Mesenchymal stem cell (in vitro differentiated cells and primary cell): ENCODE results near the gene DNAJC22.

Experiments used
- DNase-seq: peaks from one replicate; pipeline ENCODE4 v3.0.0-alpha.2; 2013
- H2AFZ ChIP-seq: one replicate; pipeline ENCODE4 v1.6.1; 2013; ENCODE audit warnings: low read depth, mild to moderate bottlenecking, control low read depth, inconsistent platforms, low read length, moderate library complexity
- H2AK5ac ChIP-seq: 2 replicates; pipeline ENCODE4 v1.6.1; 2013; ENCODE audit warnings: low read length, moderate library complexity, mild to moderate bottlenecking, inconsistent platforms; ENCODE audit not compliant: severe bottlenecking
- H2BK120ac ChIP-seq: one replicate; pipeline ENCODE4 v1.6.1; 2013; ENCODE audit warnings: low read depth, mild to moderate bottlenecking, inconsistent platforms, low read length, moderate library complexity
- H2BK12ac ChIP-seq, 2 experiments: one replicate each; pipeline ENCODE4 v1.6.1; 2013; ENCODE audit warnings: inconsistent platforms in 2 of 2, low read length in 2 of 2, mild to moderate bottlenecking in 2 of 2, moderate library complexity in 2 of 2, control low read depth in 1 of 2
- H2BK15ac ChIP-seq: one replicate; pipeline ENCODE4 v1.6.1; 2013; ENCODE audit warnings: mild to moderate bottlenecking, low read depth, inconsistent platforms; ENCODE audit not compliant: poor library complexity, severe bottlenecking
- H2BK5ac ChIP-seq: 2 replicates; pipeline ENCODE4 v1.6.1; 2013; ENCODE audit warnings: low read depth, mild to moderate bottlenecking, low read length, control low read depth, inconsistent platforms; ENCODE audit not compliant: poor library complexity, severe bottlenecking
- H3K14ac ChIP-seq, 2 experiments: one replicate each; pipeline ENCODE4 v1.6.1; 2013; ENCODE audit warnings: inconsistent platforms in 2 of 2, low read length in 2 of 2, control low read depth in 1 of 2, mild to moderate bottlenecking in 1 of 2, moderate library complexity in 1 of 2
- H3K18ac ChIP-seq, 2 experiments: one replicate each; pipeline ENCODE4 v1.6.1; 2013; ENCODE audit warnings: inconsistent platforms in 2 of 2, low read length in 2 of 2, control low read depth in 1 of 2, low read depth in 1 of 2, mild to moderate bottlenecking in 1 of 2
- H3K23ac ChIP-seq, 2 experiments: one replicate each; pipeline ENCODE4 v1.6.1; 2013; ENCODE audit warnings: inconsistent platforms in 2 of 2, low read length in 2 of 2, mild to moderate bottlenecking in 2 of 2, moderate library complexity in 2 of 2, control low read depth in 1 of 2
- H3K27ac ChIP-seq: 2 replicates; pipeline ENCODE4 v1.5.1; 2013; ENCODE audit warnings: mild to moderate bottlenecking, moderate library complexity, low read length, control low read depth, inconsistent platforms; ENCODE audit not compliant: poor library complexity, severe bottlenecking
- H3K27me3 ChIP-seq, 2 experiments: 2 replicates each; pipeline versions ENCODE4 v1.6.1 to v1.7.0; 2013; ENCODE audit warnings: low read length in 2 of 2, mild to moderate bottlenecking in 2 of 2, moderate library complexity in 2 of 2, control low read depth in 1 of 2, inconsistent platforms in 1 of 2; ENCODE audit not compliant: control insufficient read depth in 1 of 2, insufficient read depth in 1 of 2
- H3K36me3 ChIP-seq, 2 experiments: 2 replicates each; pipeline versions ENCODE4 v1.6.1 to v1.7.0; 2013; ENCODE audit warnings: low read length in 2 of 2, control low read depth in 1 of 2, inconsistent platforms in 1 of 2, low read depth in 1 of 2, mild to moderate bottlenecking in 1 of 2; ENCODE audit not compliant: insufficient read depth in 2 of 2, control insufficient read depth in 1 of 2
- H3K4ac ChIP-seq, 2 experiments: one replicate each; pipeline ENCODE4 v1.6.1; 2013; ENCODE audit warnings: inconsistent platforms in 2 of 2, low read length in 2 of 2, mild to moderate bottlenecking in 2 of 2, moderate library complexity in 2 of 2, control low read depth in 1 of 2, low read depth in 1 of 2
- H3K4me1 ChIP-seq: 2 replicates; pipeline ENCODE4 v1.6.1; 2013; ENCODE audit warnings: low read depth, low read length, control low read depth; ENCODE audit not compliant: control insufficient read depth, insufficient read depth
- H3K4me2 ChIP-seq: 2 replicates; pipeline ENCODE4 v1.6.1; 2013; ENCODE audit warnings: low read length, mild to moderate bottlenecking, inconsistent platforms; ENCODE audit not compliant: poor library complexity, severe bottlenecking
- H3K4me3 ChIP-seq, 2 experiments: 2 replicates each; pipeline versions ENCODE4 v1.5.1 to v1.7.0; 2013; ENCODE audit warnings: low read length in 2 of 2, mild to moderate bottlenecking in 2 of 2, control low read depth in 1 of 2, low read depth in 1 of 2; ENCODE audit not compliant: insufficient read depth in 1 of 2
- H3K79me1 ChIP-seq: replicated peaks from 2 replicates; pipeline ENCODE4 v1.6.1; 2013; ENCODE audit warnings: mild to moderate bottlenecking, control low read depth, low read length, inconsistent platforms; ENCODE audit not compliant: poor library complexity, severe bottlenecking
- H3K9ac ChIP-seq: 2 replicates; pipeline ENCODE4 v1.7.0; 2013; ENCODE audit warnings: mild to moderate bottlenecking, low read length, moderate library complexity
- H3K9me3 ChIP-seq: 2 replicates; pipeline ENCODE4 v1.7.0; 2013; ENCODE audit warnings: mild to moderate bottlenecking, low read length; ENCODE audit not compliant: control insufficient read depth
- H4K8ac ChIP-seq: one replicate; pipeline ENCODE4 v1.6.1; 2013; ENCODE audit warnings: inconsistent platforms, mild to moderate bottlenecking, low read length, moderate library complexity
- H4K91ac ChIP-seq: one replicate; pipeline ENCODE4 v1.6.1; 2013; ENCODE audit warnings: mild to moderate bottlenecking, low read length, inconsistent platforms
- WGBS: methylation state at CpG from one replicate; pipeline ENCODE4 v1.1.7; 2013; ENCODE audit warnings: mixed read lengths; 5-methylcytosine and 5-hydroxymethylcytosine counted together

The DNAJC22 gene

GRCh38 chr12:49389387-49389703 is 42.7 kb downstream of the DNAJC22 start:
- no peak overlapping the region for H3K9ac ChIP-seq
- H3K27me3 ChIP-seq = no peaks in the 10 kb centered on the region
- no peak overlapping the region for H2AFZ ChIP-seq
- no peak overlapping the region for H3K4ac ChIP-seq
- H3K4me1 ChIP-seq = no peaks in the 10 kb centered on the region
- H3K4me2 ChIP-seq = no peak overlapping the region
- peaks cover 4 to 5% of the 10 kb centered on the region in 2 experiments for H3K36me3 ChIP-seq
- no peak overlapping the region for H2BK120ac ChIP-seq
- H3K27ac ChIP-seq = no peak overlapping the region
- peak overlapping the region in 1 of 2 experiments; percentile 26 for H3K23ac ChIP-seq
- H3K4me3 ChIP-seq = no peak overlapping the region
- H3K79me1 ChIP-seq = peaks cover 16% of the 10 kb centered on the region
- 82% methylated on average over 13 of the region's 13 CpGs for WGBS
- no peak overlapping the region for H3K14ac ChIP-seq
- DNase-seq = no peak
- H2BK15ac ChIP-seq = no peak overlapping the region
- no peak overlapping the region for H2BK12ac ChIP-seq
- no peaks in the 10 kb centered on the region for H3K9me3 ChIP-seq
- H4K91ac ChIP-seq = no peak overlapping the region
- no peak overlapping the region for H2BK5ac ChIP-seq
- H3K18ac ChIP-seq = no peak overlapping the region
- no peak overlapping the region for H2AK5ac ChIP-seq
- H4K8ac ChIP-seq = no peak overlapping the region

- Histone ChIP-seq H3K4me3 (no peak overlapping the region), H3K4me1 (peaks cover 2% of the 10 kb centered on the region), H3K27me3 (no peaks in the 10 kb centered on the region), H2AFZ (no peak overlapping the region), H3K4me2 (no peak overlapping the region), H3K79me1 (peaks cover 11% of the 10 kb centered on the region), H2BK120ac (no peak overlapping the region), H2BK15ac (no peak overlapping the region), H3K27ac (no peak overlapping the region), H4K91ac (no peak overlapping the region), H3K23ac (no peak overlapping the region), H3K9me3 (no peaks in the 10 kb centered on the region), H3K9ac (no peak overlapping the region), H3K4ac (no peak overlapping the region), H4K8ac (no peak overlapping the region), H3K14ac (no peak overlapping the region), H2AK5ac (no peak overlapping the region), H3K36me3 (no peaks in the 10 kb centered on the region), H2BK5ac (no peak overlapping the region), H2BK12ac (no peak overlapping the region), H3K18ac (no peak overlapping the region)
- no peak for DNase-seq
- WGBS = 100% methylated on average over 1 of the region's 1 CpG
Measured at GRCh38 chr12:49397000-49397399, 50.3 kb downstream of the DNAJC22 start.

- H3K9ac ChIP-seq = no peak overlapping the region
- H3K4me3 ChIP-seq = no peak overlapping the region
- no peak overlapping the region for H2AK5ac ChIP-seq
- H3K9me3 ChIP-seq = no peaks in the 10 kb centered on the region
- H2BK12ac ChIP-seq = no peak overlapping the region
- no peak overlapping the region for H2BK5ac ChIP-seq
- no peak for DNase-seq
- H4K8ac ChIP-seq = no peak overlapping the region
- no peaks in the 10 kb centered on the region for H3K27me3 ChIP-seq
- H3K4ac ChIP-seq = no peak overlapping the region
- no peak overlapping the region for H2BK15ac ChIP-seq
- no peak overlapping the region for H2AFZ ChIP-seq
- H3K14ac ChIP-seq = no peak overlapping the region
- peaks cover 17% of the 10 kb centered on the region for H3K79me1 ChIP-seq
- no peak overlapping the region for H3K18ac ChIP-seq
- WGBS = 91% methylated on average over 1 of the region's 1 CpG
- H4K91ac ChIP-seq = no peak overlapping the region
- no peak overlapping the region for H3K27ac ChIP-seq
- no peak overlapping the region for H2BK120ac ChIP-seq
- no peaks in the 10 kb centered on the region for H3K36me3 ChIP-seq
- H3K4me2 ChIP-seq = no peak overlapping the region
- H3K23ac ChIP-seq = no peak overlapping the region
- H3K4me1 ChIP-seq = peaks cover 2% of the 10 kb centered on the region
Measured at GRCh38 chr12:49400304-49400703, 53.6 kb downstream of the DNAJC22 start.
